ENCODE data around the gene PDCL3.
A peak's percentile ranks its signal among the peaks of the same experiment; 100 is the strongest.

The PDCL3 gene

DNA sequence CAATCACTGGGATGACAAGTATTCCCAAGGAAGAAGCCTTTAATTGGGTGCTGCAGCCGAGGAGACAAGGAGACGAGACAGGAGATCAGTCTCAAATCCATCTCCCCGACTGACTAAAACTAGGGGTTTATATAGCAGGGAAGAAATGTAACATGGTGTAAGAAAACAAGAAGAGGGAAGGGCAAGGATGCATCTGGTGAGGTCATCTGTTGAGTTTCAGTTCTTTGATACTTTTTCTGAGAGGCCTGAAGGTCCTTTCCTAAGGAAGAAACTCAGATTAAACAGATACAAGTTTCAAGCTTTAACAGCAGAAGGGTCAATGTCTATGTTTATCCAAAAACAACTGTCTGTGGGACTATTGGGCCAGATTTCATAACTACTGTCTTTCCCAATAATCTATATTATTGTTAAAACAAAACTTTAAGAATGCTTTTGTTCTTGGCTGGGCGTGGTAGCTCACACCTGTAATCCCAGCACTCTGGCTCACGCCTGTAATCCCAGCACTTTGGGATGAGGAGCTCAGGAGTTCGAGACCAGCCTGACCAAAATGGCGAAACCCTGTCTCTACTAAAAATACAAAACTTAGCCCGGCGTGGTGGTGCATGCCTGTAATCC lies 2.5 kb upstream of the PDCL3 start:
- DNase-seq (ENCODE audit: low read depth in 2 of 2) = no peak

DNA sequence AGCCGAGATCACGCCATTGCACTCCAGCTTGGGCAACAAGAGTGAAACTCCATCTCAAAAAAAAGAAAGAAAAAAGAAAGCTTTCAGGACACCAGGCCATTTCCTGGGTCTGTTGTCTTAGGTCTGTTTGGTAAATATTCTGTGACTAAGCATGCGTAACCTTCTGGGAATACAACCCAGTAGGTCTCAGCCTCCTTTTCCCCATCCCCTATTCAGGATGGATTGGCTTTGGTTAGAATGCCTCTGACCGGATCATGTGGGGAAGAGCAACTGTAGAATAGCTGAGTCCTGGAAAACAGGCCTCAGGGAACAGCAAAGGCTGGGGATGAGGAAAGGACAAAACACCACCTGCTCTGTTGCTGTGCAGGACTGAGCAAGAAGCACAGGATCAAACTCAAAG lies 1.6 kb upstream of the PDCL3 start:
- DNase-seq (ENCODE audit: low read depth in 2 of 2) = no peak

DNA sequence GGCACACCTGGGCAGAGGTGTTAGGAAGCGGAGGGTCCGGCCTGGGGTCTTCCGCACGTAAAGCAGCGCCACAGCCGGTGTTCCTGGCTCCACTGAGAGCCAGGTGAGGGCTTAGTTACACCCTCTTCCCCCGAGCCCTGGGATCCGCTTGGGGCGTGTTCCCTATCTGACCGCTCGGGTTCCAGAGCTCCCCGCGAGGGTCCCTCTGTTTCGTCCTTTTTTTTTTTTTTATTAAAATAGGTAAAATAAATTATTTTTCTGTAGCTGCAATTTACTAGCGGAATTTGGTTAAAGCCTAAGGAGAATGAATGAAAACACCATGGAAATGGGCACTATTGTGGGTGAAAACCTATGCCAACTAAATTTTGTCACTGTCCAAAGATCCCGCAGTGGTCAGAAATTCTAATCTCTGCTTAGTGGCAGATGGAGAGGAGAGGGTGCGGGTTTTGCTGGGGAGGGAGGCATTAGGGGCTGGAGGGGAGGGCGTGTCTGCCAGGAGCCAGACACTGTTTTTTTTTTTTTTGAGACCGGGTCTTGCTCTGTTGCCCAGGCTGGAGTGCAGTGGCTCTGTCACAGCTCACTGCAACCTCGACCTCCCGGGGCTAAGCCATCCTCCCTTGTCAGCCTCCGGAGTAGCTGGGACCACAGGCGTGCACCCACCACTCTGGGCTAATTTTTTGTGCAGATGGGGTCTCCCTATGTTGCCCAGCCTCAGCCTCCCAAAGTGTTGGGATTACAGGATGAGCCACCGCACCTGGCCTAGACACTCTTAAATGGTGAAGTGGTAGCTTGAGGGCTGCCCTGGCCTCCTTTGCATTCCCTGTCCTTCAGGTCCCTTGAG lies 834 bp downstream of the PDCL3 start:
- DNase-seq (ENCODE audit: low read depth in 2 of 2) = no peak

DNA sequence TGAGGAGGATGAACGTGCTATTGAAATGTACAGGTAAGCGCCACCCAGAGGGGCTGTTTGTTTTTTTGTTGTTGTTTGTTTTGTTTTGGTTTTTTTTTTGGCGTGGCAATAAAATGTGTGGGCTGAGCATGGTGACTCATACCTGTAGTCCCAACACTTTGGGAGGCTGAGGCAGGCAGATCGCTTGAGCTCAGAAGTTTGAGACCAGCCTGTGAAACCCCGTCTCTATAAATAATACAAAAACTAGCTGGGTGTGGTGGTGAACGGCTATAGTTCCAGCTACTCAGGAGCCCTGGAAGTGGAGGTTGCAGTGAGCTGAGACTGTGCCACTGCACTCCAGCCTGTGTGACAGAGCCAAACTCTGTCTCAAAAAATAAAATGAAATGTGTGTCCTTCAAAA lies 6.2 kb downstream of the PDCL3 start:
- no peak for DNase-seq (ENCODE audit: low read depth in 2 of 2)

DNA sequence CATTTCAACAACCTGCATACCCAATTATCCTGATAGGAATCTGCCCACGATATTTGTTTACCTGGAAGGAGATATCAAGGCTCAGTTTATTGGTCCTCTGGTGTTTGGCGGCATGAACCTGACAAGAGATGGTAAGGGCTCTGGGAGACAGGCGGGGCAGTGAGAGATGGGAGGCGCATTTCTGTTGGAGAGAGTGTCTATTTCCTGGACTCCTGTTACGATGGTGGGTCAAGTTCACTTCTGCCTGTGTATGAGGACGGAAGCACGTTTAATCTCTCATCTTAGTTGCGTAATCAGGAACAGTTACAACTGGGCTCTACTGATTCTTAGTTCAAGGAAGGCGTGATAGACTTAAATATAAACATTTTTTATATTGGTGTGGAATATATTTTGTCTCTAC lies 8.9 kb downstream of the PDCL3 start:
- DNase-seq (ENCODE audit: low read depth in 2 of 2) = no peak

DNA sequence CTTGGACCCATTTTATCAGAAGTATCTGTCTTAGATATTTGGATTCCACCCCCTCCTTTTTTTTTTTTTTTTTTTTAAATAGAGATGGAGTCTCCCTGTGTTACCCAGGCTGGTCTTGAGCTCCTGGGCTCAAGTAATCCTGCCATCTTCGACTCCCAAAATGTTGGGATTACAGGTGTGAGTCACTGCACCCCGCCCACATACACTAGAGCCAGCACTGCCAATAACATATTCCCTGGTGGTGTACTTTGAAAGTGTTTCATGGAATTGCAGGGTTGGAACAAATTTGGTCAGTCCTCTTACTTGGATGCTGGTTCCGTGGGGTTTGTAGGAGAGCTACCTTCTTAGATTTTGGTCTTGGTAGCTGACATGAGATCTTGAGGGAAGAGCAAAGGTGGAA lies 15.0 kb downstream of the PDCL3 start:
- DNase-seq (ENCODE audit: low read depth in 2 of 2) = no peak

DNA sequence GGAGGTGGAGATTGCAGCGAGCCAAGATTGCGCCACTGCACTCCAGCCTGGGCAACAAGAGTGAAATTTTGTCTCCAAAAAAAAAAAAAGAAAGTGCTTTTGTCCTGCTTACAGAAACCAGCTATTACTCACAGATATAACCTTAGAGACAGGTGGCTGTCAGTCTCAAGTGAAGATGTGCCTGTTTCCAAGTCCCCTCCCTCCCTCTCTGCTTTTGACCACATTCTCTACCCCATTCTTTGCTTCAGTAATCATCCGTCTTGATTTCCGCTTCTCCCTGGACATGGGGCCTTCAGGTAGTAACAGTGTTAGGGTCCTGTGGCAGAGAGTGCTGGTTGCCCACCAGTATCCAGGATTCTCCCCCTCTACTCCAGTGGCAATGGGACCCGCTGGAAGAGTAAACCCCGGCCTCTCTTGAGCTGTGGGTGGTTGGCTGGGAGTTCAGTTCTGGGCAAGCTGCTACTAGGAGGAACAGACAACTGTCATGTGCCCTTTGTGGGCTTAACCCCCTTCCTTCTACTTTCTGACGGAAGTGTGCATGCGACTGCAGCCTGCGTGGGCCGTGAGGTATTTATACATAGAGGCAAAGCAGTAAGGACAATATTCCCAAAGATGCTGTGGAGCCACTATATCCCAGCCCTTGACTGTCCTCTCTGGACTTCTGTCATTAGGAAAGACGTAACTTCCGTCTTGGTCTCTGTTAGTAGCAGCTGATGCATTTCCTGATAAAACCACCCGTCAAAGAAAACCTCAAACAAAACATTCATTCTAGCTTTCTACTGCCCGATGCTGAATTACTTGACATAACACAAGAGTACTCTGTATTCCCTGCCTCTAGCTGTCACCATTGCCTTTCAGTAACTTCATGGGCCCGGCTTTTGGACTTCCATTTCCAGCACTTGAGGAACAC lies 17.8 kb downstream of the PDCL3 start:
- no peak for DNase-seq (ENCODE audit: low read depth in 2 of 2)

DNA sequence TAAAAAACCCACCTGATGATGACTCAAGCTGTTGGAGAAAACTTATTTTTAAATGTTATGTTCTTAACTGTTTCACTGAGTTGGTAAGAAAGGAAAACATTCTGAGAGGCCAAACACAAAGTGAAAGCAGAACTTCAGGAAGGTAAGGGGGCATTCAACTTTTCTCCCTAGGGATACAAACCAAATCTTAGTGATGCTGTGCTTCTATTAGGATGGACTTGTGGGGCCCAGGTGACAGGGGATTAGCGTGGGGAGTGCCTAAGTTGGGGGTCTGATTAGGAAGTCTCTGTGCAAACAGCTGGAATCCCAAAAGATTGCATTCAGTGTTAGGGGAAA lies 18.5 kb downstream of the PDCL3 start:
- no peak for DNase-seq (ENCODE audit: low read depth in 2 of 2)

DNA sequence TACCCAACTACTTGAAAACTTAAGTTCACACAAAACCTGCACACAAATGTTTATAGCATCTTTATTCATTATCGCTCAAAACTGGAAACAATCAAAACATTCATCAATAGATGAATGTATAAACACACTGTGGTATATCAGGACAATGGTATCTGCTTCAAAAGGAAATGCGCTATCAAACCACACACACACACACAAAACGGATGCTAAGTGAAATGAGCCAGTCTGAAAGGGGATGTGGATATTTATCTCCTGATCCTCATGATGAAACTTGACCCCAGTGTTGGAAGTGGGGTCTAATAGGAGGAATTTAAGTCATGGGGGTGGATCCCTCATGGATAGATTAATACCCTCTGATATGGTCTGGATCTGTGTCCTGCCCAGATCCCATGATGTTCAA lies 22.0 kb downstream of the PDCL3 start:
- DNase-seq (ENCODE audit: low read depth in 2 of 2) = no peak

DNA sequence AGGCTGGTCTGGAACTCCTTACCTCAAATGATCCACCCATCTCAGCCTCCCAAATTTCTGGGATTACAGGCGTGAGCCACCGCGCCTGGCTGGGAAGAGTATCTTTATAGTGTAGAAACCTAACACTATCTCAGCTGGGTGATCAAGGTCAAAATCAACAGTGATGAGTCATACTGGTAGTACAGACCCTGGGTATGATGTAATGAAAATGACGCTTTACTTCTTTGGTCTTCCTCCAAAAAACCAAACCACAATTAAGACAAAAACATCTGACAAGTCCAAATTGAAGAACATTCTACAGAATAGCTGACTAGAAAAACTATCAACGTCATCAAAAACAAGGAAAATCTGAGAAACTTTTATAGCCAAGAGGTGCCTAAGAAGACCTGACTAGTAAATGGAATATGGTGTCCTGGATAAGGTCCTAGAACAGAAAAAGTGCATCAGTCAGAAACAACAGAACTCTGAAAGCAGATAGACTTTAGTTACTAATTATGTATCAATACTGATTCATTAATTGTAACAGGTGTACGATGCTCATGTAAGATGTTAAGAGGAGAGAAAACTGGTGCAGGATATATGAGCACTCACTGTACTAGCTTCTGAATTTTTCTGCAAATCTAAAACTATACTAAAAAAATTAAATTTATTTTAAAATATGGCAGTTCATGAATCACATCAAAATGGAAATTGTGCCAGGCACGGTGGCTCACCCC lies 25.4 kb downstream of the PDCL3 start:
- DNase-seq (ENCODE audit: low read depth in 2 of 2) = no peak

DNA sequence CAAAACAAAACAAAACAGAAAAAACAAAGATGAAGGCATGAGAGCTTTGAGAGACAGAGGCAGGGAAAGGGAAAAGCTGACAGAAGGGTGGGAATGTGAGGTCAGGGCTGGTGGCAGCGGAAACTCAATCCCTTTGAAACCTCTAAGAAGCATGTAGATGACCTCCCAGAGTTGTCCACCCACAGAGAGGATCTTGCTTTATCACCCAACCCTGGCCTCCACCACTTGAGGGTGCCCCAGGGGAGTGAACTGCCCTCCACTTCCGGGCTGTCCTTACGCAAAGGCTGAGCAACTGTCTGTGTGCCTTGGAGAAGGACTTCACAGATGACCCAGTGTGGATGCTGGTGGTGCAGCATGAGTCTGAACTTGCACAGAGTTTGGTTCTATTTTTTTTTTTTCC lies 26.7 kb downstream of the PDCL3 start:
- DNase-seq (ENCODE audit: low read depth in 2 of 2) = no peak

DNA sequence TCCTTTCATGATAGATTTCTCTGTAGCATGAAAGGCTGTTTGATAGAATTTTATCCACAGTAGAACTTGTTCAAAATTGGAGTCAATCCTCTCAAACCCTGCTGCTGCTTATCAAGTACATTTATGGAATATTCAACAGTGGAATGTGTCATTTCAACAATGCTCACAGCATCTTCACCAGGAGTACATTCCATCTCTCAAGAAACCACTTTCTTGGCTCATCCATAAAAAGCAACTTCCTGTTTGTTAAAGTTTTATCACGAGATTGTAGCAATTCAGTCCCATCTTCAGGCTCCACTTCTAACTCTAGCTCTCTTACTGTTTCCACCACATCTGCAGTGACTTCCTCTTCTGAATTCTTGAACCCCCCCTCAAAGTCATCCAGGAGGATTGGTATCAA lies 29.4 kb downstream of the PDCL3 start:
- DNase-seq (ENCODE audit: low read depth in 2 of 2) = no peak

DNA sequence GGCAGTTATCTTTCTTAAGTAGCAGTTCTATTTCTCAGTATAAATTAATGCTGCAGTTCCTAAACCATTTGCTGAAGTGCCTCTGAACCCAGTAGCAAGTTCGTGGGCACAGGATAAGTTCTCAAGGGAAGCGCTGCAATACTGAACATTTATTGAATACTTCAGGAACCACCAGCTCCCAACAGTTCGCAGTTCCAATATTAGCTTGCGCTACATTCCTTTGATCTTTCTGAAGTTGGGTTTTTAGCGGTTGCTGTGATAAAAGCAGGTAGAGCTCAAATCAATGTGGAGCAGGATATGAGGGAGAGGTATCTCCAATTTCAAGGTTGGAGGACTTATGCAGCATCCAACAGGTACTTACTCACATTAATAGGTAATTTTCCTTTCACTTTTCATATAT lies 33.7 kb downstream of the PDCL3 start:
- no peak for DNase-seq (ENCODE audit: low read depth in 2 of 2)

DNA sequence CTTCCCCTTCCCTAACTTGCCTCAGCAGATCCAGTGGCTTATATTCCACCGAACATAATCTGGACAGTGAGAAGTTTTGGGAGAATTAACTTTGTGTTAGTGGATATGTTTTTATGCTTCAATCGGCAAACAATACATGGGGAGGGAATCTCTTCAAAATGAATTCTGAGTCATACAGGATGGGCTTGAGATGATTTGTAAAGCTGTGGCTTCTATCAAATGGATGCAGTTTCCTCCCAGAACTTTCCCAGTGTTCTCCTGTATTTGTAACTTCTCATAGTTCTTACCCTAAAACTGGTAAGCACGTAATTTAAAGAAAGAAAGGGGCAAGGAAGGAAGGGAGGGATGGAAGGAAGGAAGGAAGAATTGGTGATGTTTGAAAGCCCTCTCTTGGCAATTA lies 36.8 kb downstream of the PDCL3 start:
- no peak for DNase-seq (ENCODE audit: low read depth in 2 of 2)

DNA sequence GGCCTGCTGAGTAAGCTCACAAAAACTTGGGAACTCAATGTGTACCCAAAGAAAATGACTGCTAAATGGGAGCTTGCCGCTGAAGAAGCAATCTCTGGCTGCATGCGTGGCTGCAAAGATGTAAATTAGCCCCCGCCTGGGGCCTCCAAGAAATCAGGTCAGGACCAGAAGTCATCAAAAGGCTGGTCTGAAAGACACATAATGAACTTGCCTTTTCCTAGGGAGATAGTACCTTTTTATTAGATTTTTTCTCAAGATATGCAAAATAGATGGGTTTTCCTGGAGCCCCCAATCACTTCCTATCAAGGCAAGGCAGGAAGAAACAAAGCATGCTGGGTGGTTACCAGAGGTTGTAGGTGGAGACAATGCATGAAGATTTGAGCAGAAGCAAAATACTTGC lies 38.9 kb downstream of the PDCL3 start:
- no peak for DNase-seq (ENCODE audit: low read depth in 2 of 2)

DNA sequence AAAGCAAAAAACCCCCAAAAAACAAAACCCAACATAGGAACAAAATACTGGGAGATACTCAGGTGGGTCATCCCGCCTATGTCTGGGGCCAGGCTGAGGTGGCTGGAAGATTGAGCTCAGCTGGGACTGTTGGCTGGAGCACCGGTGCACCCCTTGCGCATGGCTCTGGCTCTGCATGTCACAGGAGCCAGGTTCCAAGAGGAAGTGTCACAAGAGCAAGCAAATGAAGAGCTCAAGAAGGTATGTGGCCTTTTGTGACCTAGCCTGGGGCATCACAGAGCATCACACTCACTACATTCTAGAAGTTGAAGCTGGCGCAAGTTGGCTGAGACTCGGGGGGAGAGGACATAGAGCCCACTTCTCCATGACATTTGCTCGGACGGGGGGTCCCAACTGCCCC lies 40.6 kb downstream of the PDCL3 start:
- DNase-seq (ENCODE audit: low read depth in 2 of 2) = no peak

DNA sequence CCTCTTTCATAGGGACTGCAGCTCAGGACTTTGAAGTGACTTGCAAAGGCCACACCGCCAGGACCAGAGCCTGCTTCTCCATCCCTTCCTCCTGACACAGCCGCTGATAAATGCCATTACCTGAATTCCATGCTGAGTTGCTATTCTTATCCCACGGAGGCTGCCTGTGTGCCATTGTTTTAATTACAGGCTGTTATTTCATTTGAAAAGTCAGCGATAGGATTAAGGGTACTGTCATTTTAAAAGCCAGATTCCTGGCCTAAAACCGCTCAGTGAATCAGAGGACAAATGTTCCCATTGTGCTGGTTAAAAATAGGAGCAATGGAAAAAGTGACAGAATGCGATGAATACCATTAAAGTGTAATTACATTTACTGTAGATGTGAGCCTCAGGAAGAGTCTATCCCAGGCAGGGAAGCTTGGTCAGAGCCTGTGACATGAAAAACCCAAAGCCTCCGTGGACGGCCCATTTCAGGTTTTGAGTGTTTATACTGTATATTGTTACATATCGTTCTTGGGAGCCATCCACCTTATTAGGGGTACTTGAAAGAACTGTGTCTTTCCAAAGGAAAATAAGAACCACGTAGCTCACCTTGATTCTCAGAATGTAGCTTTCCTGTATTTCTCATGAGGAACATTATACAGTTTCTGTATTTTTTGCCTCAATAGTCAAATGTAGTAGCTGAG lies 41.3 kb downstream of the PDCL3 start:
- DNase-seq (ENCODE audit: low read depth in 2 of 2) = no peak

DNA sequence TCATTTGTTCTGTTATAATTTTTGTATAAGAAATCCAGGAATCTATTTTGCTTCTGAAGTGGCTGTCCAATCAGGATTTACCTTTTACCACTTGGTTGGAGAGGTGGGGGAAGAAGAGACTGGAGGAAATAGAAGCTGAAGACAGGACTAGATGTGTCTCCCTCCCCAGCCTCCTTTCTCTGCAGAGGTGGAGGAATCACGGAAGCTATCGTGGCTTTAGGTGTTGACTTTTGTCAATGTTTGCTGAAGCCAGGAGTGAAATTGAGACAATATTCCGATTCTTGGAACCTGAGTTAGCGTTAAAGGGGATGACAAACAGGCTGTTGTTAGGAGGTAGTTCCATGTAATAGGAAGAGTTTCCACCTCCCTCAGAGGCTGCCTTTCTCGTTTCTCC lies 43.5 kb downstream of the PDCL3 start:
- no peak for DNase-seq (ENCODE audit: low read depth in 2 of 2)

DNA sequence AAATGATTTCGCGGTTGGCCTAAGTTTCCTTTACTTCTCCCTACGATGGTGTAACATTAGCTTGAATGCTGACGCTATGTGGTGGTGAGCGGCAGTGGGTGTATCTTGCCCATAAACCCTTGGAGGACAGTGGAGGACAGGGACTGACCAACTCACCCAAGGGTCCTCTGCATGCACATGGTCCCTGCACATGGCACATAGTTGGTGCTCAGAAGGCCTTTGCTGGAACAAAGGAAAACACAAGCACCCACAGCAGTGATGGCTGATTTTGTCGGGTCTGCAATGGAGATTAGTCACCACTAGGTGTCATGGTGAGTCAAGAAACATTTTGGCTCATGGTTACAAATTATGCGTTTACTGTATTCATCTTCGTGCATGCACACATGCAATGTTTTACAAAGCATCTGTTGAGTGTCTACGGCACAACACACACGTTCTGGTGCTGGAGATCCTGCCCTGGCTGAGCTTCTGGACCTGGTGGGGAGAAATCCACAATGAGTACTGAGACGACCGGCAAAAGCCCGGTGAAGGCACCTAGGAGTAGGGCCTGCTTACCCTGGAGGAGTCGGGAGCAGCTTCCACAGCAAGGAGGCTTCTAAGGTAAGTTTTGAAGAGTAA lies 44.0 kb downstream of the PDCL3 start:
- peak in 1 of 2 donors; percentile 21 for DNase-seq (ENCODE audit: low read depth in 2 of 2)

DNA sequence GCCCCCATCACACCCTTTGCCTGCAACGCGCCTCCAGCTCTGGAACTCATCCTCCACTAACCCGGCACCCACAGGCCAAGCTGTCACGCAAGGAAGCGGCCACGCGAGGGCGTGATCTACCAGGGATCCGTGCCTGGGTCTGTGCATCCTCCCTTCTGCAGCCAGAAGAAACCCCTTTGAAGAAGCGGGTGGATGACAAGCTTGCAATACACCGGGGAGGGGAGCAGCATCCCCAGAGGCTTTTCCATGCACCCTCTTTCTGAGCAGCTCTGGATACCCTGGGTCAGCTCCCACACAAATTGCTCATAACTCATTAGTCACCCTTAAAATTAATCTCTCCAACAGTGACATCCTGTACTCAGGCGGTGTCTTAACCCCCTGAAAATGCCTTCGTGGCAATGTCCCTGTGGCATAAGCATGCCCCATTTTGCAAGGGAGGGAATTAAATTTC lies 47.6 kb downstream of the PDCL3 start:
- DNase-seq (ENCODE audit: low read depth in 2 of 2) = peak; percentile 61 to 69

Measured in stimulated activated CD4-positive, alpha-beta T cell treated with anti-CD3 and anti-CD28 coated beads, Interleukin-1b, Interleukin-23, amount 100 ng/mL, for 4 hours (primary cell).